GM18502 (cell line): ENCODE data around the gene POLDIP3.
"Not testable (repeated sequence)": the region's sequence is repeated elsewhere in the genome, so short reads cannot be mapped to it uniquely, and the experiment has no call there.

Experiments used
- ATAC-seq: cut with Tn5 transposase; IDR thresholded peaks from one replicate; pipeline ENCODE4 v1.9.1; 2021; ENCODE audit warnings: mild to moderate bottlenecking; ENCODE audit not compliant: unreplicated experiment, poor library complexity

The POLDIP3 gene

GRCh38 chr22:42595434-42595833 is 19.2 kb downstream of the POLDIP3 start:
- no peak for ATAC-seq

DNA sequence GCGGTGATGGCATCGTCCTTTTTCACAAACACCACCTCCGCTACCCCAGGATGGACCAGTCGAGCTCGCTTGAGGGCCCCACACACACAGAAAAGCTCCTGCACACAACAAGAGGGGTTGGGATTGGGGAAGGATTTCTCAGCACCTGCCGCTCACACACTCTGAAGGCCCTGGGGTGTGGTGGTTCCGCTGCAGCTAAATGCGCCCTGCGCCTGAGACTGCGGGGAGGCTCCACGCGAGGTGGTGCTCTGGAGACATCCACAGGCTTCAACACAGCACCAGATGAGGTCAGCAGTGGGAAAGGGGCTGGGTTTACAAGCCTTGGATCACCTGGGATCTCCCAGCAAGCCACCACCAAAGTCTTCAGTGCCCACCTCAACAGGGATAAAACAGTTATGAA is 22.7 kb downstream of the POLDIP3 start:
- no peak for ATAC-seq

- ATAC-seq, result no peak
Observed at GRCh38 chr22:42587588-42588175, 27.0 kb downstream of the POLDIP3 start.

GRCh38 chr22:42586381-42586780 is 28.3 kb downstream of the POLDIP3 start:
- ATAC-seq, result no peak

DNA sequence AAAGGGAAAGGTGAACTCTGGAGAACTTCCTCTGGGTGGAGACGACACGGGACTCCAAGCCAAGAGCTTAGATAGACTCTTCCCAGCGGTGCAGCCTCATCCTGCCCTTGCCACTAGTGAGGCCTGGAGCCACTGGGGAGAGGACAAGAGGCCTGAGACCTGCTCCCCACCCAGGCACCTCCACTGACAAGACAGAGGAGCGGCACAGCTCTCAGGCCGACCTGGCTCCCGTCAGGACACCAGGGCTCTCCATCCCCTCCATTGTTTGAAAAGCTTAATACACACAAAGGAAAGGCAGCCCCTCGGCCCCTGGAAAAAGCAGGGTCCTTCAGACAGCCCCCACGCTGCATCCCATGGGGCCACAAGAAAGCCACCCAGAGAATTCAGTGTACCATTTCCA is 29.6 kb downstream of the POLDIP3 start:
- ATAC-seq, result no peak

DNA sequence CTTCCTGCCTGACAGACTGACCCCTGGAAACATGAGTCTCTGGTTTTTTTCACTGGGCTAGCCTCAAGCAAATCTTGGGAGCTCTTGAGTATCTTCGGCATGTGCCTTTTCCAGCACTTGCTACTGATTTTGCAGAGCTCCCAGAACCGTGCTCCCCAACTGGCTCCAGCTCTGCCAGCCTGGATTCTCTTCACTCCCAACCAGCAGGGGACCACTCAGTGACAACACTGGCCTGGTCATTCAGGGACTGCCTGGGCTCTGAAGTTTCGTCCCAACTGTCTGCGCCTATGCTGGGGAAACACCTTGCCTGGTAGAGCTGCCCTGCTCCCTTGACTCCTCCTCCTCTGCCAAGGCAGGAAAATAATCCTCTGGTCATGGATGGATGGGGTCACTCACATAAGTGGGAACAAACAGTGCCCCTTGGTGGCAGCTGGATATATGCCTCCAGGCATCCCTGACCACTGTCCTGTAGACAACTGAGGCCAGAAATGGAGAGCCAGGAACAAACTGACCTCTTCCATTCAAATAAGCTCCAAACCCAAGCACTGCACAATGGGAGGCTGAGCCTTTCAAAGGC is 30.2 kb downstream of the POLDIP3 start:
- ATAC-seq, result no peak

GRCh38 chr22:42582987-42583386 is 31.7 kb downstream of the POLDIP3 start:
- ATAC-seq, result no peak

- ATAC-seq, result peak; percentile 54
Observed at GRCh38 chr22:42581762-42582716, 32.6 kb downstream of the POLDIP3 start.

DNA sequence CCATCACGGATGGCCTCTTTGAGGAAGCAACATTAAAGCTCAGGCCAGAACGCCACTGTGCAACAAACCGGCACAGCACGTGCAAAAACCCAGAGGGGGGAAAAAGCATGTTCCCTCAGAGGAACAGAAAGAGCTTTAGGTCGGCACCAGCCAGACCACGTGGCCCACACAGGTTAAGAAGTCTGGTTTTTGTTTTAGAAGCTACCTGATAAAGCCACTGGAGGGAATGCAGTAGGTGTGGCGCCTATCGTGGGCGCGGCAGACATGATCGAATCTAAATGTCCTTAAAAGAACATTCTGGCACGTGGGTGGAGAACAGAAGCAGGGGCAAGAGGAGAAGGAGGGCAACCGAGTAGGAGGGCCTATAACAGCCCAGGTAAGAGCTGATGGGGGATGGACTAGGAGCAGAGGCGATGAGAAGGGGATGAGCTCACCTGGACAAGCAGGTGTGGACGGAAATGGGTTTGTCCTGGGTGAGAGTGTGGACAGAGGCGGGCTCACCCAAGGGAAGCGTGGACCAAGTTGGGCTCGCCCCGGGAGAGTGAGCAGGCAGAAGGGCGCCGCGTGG is 33.4 kb downstream of the POLDIP3 start:
- peak; percentile 20 for ATAC-seq

DNA sequence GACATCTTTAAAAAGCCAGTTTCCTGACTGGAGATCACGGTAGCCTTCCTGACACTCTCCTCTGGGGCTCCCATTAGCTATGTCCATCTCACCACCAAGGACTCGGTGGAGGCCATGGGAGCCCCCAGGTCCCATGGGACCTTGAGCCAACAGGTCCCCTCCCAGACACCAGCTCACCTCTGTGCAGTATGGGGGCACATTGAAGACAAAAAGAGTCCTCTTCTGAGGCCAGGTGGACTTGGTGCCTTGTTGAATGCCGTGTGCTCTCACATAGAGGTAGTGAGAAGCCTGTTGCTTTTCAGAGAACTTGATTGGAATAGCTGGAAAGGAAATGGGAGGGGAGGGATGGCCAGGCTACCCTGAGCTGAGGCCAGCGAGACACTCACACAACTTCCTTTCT is 34.6 kb downstream of the POLDIP3 start:
- ATAC-seq, result not testable (repeated sequence)

GRCh38 chr22:42577623-42578240 is 37.0 kb downstream of the POLDIP3 start:
- no peak for ATAC-seq

DNA sequence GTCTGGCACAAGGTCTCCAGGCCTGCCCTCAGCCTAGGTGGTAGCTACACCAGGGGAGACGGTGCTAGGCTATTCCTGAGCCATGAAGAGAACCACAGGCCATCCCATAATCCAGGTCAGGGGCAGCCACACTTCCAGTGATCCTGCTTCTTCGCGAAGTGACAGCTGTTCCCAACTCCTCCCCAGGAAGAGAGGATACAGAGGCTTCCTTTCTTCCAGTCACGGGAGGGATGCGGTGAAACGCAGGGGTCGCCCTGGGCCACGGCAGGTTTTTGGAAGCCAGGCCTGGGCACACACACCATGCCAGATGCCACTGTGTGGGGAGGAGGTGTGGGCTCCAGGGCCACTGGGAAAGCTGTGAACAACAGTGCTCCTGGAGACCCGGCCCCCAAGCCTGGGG is 37.5 kb downstream of the POLDIP3 start:
- not testable (repeated sequence) for ATAC-seq

DNA sequence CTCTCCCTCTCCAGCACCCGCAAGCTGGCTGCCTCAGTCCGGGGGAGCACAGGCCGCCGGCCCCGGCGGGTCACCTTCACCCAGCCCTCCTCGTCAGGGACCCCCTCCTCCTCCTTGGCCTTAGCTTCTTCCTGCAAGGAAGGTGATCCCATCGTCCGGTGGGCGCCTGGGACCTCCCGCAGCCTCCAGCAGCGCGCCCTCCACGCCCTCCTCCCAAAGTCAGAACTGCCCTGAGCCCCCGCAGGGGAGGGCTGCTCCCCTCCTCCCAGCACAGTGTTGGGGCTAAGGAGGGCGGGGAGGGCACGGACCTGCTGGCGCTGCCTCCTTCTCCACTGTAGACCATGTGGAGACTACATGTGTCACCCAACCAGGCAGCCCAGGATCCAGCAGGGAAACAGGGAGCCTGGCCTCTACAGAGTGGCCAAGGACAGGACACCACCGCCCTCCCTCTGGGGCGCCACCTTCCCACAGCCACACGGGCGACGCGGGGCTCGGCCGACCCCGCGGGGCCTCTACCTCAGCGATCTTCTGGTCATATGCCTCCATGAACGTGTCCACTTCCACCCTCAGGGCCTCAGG is 38.6 kb downstream of the POLDIP3 start:
- ATAC-seq, result not testable (repeated sequence)

DNA sequence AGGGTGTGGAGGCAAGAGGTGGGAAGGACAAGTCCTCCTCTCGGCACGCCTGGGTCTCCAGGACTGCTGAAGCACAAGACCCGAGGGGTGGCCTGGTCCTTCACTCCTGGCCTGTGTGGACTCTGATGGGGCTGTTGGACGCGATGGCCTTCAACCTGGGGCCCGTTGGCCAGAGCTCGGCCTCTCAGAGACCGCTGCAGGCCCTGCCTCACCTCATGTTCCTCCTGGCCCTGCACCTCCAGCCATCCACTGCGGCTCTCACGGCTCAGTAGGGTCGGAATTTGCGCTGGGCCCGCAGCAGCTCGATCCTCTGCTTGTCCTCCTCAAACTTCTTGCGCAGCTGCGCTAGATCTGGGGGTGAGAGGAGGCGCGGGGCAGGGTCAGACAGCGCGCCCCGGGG is 40.2 kb downstream of the POLDIP3 start:
- not testable (repeated sequence) for ATAC-seq

GRCh38 chr22:42574046-42574445 is 40.6 kb downstream of the POLDIP3 start:
- not testable (repeated sequence) for ATAC-seq

GRCh38 chr22:42571068-42571467 is 43.6 kb downstream of the POLDIP3 start:
- not testable (repeated sequence) for ATAC-seq

DNA sequence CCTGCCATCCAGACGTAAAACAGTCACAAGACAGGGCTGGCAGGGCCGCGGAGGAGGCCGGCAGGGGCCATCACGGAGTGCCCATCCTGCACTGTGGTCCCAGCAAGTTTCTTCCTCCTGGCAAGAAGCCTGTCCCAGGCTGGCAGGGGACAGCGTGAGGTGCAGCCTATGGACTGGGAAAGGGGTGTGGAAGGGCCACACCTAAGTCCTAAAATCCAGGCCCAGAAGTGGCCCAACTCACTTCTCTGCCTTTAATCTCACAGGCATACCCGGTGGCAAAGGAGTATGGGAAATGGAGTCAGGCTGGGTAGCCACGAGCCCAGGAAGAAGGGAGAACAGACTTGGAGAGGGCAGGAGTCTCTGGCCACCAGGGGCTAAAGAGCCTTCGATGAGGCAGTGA is 44.1 kb downstream of the POLDIP3 start:
- not testable (repeated sequence) for ATAC-seq

DNA sequence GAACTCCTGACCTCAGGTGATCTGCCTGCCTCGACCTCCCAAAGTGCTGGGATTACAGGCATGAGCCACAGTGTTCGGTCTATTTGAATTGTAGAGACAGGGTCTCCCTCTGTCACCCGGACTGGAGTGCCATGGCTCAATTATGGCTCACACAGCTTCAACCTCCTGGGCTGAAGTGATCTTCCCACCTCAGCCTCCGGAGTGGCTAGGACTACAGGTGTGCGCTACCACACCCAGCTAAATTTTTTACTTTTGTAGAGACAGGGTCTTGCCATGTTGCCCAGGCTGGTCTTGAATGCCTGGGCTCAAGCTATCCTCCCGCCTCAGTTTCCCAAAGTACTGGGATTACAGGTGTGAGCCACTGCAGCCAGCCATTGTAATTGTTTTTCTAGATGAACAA is 46.7 kb downstream of the POLDIP3 start:
- not testable (repeated sequence) for ATAC-seq

GRCh38 chr22:42565956-42566355 is 48.7 kb downstream of the POLDIP3 start:
- ATAC-seq, result no peak

GRCh38 chr22:42564699-42565098 is 50.0 kb downstream of the POLDIP3 start:
- ATAC-seq, result no peak
